Retina (tissue), 1 donor: ENCODE data around the gene KIAA1217.

Experiments used
- DNase-seq: peaks from one replicate; pipeline ENCODE4 v3.0.0-alpha.2; 2016

The KIAA1217 gene

DNA sequence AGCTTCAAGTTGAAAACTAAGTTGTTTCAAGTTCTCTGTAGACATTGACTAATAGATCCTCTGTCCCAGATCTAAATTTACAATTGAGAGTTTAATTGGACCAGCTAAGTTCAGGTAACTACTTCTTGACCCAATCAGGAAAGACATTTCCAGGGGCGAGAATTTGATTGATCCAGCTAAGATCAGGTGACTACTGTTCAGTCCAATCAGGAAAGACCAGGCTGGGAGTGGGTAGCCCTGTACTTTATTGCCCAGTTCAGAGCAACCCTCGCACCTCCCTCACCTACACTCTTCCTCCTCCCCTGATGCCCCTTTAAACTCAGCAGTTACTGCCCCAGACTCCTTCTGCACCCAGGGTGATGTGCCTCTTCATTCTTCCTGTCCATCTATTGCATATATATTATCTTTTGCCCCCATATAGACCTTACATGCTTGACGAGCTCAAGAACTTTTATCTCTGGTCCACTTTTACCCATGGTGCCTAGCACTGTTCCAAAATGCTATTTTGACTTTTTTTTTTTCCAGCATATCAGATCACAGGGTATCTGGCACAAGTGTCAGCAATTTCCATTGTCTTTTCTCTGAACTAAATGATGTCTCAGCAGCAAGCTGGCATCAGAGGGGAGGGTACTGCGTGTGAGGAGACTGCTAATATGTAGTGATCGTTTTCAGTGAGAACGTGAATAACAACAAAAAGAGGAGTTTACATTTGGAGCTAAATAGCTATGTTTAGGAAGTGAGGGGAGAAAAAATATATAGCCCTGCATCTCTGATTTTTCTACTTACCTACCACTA lies 169.4 kb downstream of the KIAA1217 start:
- DNase-seq = no peak

DNA sequence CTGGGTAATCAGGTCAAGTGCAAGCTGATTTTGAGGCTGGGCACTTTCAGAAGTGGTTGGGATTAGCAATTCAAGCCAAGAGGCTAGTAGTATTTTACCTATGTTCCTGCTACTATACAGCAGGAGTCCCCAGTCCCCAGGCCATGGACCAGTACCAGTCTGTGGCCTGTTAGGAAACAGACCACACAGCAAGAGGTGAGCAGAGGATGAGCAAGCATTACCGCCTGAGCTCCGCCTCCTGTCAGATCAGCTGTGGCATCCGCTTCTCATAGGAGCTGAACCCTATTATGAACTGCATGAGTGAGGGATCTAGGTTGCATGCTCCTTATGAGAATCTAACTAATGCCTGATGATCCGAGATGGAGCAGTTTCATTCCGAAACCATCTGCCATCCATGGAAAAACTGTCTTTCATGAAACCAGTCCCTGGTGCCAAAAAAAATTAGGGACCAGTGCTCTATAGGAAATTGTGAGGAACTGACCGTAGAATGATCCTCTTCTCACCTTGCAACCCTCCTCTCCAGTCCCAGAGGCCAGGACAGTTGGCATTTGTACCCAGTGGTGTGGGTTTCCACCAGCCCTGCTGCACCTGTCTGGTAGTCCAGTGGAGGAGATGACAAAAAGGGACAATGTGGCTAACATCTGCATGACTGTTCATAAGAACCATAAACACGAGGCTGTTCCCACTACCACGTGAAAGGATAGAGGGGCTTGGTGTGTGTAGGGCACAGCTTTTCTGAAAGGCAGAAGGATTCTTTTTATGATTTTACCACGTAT lies 172.5 kb downstream of the KIAA1217 start:
- DNase-seq = no peak

DNA sequence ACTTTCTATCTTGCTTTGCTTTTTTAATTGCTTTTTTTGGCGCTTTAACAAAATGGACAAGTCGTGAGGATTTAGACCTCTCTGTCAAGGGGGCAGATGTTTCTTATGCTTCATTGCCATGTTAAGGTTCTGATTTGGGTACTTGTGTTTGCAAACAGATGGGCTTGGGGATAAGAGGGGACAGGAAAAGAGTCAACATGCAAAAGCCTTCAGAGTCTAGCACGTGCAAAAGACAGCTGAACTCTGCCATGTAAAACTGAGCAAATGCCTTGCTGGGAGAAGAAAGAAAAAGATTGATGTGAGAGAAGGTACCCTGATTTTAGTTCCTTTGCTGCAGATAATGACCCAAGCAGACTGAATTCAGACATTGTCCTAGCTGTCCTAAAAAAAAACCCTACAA lies 173.1 kb downstream of the KIAA1217 start:
- DNase-seq = no peak

DNA sequence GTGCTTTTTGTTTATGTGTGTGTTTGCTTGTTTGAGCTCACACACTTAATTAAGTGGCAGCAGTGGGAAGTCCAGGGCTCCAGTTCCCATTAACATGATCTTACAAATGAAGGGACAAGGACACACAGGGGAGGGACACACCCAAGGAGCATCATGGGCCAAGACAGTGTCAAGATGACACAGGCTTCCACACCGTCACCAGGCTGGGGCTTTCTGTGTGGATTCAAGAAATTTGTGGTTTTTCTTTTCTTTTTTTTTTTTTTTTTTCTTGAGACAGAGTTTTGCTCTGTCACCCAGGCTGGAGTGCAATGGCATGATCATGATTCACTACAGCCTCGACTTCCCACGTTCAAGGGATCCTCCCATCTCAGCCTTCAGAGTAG lies 173.6 kb downstream of the KIAA1217 start:
- DNase-seq = no peak

DNA sequence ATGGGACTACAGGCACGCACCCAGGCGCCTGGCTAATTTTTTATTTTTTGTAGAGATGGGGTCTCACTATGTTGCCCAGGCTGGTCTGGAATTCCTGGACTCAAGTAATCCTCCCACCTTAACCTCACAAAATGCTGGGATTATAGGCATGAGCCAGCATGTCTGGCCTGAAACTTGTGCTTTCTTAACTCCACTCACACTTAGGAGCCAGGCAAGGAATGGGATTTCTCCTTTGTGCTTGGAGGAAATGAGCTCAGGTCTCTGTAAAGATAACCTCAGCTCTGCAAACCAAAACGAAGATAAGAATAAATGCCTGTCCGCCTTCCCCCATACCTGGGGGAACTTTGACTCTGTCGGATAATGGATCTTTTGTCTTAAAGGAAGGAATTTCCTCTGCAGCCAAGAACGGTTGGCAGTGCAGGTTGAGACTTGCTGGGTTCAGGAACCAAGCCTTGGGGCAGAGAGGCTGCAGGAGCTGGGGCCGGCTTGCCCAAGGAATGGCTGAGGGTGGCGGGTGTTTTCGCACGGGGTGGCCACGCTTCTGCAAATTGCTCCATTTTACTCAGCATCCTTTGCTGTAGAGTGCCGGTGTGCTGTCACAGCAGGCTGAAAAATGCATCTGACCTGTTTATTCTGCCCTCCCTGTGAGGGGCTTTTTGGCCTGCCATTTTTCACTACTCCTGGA lies 174.2 kb downstream of the KIAA1217 start:
- DNase-seq = no peak

DNA sequence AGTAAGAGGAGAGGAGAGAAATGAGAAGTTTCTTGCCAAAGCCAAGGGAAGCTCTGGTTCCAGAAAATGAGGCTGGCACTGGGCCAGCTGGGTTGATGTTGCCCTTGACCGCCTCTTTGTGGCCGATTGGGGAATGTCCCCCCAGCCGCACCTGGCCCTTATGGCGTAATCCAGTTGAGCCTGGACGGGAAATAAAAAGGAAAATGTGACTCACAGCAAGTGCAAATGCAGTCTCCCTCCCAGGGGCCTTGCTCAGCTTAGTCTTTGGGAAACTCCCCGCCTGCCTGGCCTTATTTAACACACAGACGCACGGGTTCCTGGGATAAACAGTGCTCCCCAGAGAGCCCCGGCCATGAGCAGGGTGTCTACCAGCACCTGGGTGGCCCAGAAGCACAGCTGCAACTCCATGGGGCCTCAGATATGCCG lies 174.8 kb downstream of the KIAA1217 start:
- peak; percentile 23 for DNase-seq

DNA sequence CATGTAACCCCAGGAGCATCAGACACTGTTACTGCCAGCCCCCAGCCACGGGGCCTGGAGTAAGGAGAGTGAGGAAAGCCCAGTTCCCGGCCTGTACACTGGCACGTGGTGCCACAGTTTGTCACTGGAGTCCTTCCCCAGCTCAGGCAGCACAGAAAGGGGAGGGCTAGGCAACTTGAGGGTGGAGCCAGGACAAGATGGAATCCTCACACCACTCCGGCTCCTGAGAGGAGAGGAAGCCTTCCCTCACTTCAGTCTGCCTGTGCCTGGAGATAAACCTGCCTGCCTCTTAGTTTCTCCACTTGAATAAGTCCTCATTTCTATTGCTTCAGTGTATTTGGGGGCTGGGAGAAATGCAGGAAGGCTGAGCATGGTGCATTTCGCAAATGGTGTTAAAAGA lies 176.0 kb downstream of the KIAA1217 start:
- DNase-seq = no peak

DNA sequence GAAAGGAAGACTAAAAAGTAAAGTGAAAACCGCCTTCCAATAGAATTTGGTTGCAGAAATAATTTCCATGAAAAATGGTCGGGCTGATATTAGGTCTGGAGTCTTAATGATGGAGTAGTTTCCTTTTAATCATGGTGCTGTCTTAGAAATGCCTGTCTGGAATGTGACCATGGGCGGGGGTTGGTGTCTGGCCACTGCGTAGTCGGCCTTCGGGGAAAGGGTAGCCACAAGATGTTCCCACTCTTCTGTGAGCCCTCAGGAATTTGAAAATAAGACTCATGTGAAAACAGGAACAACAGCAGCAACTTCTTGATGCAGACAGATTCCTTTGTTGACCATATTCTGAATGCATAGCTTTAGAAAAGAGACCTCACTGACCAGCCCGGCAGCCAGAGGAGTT lies 176.8 kb downstream of the KIAA1217 start:
- no peak for DNase-seq

DNA sequence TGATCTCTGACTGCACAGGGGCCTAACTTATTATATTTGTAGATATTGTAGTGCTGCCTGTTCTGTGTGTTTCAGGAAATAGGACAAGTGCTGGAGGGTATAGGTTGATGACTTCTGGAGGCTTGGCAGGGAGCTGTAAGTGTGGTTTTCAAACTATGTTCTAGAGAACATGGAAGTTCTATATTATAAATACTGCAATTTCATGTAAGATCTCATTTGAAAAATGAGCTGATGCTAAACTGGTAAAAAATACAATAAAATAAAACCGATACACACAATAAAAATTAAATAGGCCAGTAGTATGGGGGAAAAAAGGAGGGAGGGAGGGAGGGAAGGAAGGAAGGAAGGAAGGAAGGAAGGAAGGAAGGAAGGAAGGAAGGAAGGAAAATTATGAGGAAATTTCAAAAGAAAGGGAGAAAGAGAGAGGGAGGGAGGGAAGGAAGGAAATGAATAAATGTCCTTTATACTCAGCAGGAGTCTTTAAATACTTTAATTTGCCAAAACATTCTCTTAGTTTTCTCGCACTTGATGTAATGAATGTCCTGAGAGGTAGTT lies 181.3 kb downstream of the KIAA1217 start:
- DNase-seq = no peak

DNA sequence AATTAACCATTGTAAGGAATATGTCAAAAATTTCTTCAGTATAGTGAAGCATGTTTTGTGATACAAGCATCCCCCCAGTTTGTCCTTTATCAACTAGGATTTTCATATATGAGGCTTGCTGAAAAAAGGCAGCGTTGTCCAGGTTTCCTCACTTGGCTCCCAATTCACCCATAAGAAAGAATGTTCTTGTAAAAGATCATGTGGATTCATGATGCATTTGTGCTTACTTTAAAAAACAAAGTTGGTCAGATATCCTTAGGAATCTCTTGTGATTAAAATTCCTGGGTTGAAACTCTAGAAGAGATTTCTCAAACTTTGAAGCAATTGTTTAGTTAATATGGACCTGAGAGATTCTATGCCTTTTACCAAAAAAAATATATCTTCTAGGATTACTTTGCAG lies 181.8 kb downstream of the KIAA1217 start:
- no peak for DNase-seq

DNA sequence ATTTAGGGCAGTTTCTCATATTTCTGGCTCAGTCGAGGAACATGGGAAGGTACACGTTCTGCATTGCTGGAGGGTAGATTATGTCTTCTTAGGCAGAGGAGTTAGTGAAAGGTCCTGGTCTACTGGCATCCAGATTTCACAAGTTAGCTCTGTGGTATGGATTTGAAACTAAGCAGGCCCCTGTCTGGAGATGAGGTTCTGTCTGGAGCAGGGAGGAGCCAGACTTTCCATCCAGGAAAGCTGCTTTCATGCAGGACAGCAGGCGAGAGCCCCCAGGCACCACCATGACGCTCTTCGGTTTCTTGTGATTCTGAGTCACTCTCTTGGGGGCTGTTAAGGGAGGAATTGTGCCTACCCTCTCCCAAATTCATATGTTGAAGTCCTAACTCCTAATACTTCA lies 184.3 kb downstream of the KIAA1217 start:
- no peak for DNase-seq

DNA sequence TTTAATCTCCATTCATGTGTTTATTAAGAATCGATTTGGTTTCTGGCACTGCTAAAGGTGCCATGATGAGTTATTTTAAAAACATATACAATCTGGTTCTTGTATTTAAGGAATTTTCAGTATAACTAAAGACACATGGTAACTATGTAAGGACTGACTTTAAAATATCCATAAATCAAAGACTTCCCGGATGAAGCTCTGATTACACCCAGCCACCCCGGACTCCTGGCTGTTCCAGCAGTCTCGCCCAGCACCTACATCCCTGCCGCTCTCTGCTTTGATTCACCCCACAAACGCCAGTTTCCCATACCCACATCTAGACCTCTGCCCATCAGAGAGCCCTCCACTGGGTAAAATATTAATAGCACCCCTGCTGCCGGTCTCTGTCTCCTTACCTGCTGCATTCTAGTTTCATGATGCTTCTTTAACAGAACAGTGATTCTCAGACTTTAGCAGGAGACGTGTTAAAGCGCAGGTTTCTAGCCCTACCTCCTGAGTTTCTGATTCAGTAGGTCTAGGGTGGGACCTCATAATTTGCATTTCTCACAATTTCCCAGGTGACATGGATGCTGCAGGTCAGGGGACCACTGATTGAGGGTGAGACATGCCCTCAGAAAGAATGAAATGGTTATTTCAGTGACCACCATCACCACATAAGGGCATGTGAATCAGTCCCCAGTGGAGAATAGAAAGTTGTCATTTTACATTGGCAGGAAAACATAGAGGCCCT lies 185.7 kb downstream of the KIAA1217 start:
- no peak for DNase-seq

DNA sequence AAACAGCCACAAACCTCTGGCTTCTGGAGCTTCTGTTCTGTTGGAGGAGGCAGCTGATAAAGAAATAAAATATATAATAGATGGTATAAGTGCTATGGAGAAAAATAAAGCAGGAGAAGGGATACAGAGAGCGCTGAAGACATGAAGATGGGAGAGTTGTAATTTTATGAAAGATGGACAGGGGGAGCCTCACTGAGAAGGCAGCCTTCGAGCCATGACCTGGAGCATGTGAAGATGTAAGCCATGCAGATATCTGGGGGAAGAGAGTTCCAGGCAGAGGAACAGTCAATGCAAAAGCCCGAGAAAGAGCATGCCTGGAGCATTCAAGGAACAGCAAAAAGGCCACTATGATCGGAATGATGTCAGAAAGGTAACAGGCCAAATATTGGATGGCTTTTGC lies 187.5 kb downstream of the KIAA1217 start:
- DNase-seq = no peak

DNA sequence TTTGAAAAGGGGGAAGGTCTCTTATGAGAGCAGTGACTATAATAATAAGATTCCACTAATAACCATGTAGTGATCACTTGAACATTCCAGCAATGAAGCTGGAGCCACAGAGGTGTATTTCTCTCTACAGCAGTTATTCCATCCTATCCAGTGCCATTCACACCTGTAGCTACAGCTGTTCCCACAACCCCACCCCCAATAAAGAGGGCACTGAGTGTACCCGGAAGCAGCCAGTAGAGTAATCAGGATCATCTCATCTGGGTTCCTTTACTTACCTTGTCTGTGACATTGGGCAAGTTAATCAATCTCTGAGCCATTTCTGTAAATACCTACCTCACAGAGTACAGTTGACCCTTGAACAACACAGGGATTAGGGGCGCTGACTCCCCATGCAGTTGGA lies 188.7 kb downstream of the KIAA1217 start:
- DNase-seq = no peak

DNA sequence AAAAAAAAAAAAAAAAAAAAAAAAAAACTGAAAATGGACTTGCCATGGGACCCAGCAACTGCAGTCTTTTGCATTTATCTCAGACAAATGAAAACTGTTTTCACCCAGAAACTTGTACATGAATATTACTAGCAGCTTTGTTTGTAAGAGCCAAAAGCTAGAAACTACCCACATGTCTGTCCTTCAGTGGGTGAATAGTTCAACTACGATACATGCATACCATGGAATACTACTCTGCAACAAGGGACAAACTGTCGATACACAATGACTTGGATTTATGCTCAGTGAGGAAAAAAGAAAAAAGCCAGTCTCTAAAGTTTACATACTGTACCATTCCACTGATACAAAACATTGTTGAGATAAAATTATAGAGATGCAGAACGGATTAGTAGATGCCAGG lies 195.6 kb downstream of the KIAA1217 start:
- DNase-seq = no peak

DNA sequence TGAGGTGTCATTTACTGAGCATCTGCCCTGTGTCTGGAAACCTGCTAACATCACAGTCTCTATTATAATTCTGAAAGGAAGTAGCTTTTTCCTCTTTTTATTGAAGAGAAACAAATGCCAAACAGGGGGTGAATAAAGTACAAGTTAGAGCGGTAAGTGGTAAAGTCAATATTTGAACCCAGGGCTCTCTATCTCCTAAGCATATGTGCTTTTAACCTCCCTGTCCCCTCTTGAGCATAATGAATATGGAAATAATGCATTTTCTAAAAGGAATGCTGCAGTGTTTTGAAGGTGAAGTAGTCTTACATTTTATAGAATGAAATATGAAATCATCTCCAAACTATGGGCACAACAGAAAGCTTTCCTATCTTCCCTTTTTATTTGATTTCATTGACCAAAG lies 196.7 kb downstream of the KIAA1217 start:
- no peak for DNase-seq

DNA sequence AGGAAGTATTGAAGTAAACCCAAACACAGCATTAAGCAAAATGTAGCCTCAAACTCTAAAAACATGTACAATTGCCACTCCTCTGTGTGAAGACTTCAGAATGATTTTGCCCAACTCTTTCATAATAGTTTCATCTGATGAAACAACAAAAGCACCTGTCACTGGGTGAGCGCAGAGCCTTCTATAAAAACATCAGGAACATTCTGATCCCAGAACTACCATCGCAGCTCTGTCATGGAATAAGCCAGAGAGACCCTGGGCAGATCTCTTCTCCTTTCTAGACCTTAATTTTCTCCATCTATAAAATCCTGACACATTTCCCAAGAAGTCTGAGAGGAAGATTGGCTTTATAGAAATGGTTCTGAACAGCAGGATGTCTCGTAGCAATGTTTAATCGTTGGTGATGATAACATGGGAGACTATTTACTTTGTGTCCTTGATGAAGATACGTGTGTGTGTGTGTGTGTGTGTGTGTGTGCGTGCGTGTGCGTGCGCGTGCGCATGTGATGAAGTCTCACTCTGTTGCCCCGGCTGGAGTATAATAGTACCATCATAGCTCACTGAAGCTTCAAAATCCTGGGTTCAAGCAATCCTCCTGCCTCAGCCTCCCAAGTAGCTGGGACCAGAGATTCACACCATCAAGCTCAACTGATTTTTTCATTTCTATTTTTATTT lies 198.0 kb downstream of the KIAA1217 start:
- DNase-seq = no peak

DNA sequence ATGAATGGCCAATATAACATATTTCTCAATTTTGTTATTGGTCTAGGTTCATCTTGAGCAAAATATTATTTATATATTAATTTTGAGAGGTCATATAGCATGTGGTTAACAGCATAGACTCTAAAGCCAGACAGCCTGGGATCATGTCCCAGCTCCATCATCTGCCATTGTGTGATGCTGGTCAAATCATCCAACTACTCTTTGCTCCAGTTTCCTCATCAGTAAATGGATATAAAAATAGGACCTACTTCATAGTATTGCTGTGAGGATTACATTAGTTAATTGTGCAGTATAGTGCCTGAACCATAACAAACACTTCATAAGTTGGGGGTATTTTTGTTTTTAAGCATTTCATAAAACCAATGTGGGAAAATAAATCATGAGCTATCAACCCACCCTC lies 199.0 kb downstream of the KIAA1217 start:
- DNase-seq = no peak

DNA sequence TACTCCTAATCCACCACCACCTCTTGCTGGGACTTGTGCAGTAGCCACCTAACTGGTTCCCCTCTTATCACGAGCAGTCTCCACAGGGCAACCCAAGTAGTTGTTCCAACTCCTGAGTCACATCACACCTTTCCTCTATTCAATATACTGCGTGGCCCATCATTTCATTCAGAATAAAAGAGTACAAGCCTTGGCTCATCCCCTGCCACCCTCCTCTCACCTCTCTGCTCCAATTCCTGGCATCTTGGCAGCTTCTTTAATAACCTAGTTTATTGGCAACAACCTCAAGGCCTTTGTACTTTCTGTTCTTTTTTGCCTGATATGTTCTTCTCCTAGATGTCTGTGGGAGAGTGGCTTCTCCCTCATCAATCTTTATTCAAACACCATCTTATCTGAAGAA lies 199.4 kb downstream of the KIAA1217 start:
- DNase-seq = no peak

DNA sequence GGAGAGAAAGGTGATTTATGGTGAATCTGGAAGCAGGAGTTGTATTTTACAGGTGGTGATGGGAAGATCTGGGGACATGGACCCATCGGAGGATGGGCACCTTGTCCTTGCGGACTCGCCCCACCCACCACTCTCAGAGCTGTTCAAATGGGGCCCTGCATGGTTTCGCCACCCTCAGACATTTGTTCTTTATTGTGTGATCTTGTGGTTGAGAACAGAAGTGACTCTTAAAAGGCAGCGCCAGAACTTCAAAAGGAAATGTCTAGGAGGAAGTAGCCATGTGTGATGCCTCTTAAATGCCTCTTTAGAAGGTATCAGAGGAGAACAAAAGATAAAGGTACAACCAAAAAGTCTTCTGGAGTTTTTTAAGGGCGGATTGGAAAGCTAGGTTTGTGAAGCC lies 205.7 kb downstream of the KIAA1217 start:
- DNase-seq = no peak

DNA sequence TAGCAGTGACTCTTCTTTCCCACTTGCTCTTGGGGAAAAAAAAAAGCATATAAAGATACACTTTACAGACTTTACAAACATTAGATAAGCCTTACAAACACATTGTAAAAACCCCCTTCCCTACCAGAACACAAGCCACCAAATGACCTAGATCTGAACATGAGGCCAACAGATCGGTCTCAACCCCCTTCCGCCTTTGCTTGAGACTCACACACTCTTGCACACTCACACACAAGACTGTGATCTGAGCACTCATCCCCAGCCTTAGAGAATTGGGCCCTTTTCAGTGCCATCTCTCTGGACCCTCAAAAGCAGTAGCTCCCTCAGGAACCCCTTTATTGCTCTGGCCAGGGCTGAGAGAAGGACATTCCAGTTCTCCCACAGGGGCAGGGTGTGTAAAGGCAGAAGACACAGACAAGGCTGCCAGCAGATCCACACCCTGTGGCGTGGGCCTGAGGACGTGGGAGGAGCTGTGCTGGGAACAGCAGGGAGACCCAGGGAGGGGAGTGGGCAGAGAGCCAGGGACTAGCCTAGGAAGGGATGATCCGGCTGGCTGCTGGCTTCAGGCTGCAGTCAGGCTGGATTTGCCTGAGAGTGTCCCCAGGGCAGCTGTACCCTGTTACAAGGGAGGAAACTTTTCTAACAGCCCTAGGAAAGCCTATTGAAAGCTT lies 206.7 kb downstream of the KIAA1217 start:
- DNase-seq = peak; percentile 31

DNA sequence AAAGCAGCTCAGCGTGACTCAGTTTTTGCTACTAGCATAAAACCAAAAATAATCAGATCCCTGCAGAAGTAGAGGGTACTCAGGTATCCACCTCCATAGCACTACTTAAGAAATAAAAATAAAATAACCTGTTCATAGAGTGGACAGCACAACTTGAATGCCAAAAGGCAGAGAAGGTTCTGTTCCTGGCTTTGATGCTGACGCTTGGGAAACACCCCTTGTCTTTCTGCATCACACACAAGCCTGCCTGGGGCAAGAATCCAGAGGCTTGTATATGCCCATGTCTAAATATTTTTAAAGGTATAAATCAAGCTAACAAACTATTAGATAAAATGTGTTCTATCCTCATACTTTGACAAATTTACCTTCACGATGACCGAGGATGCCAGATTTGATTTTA lies 207.3 kb downstream of the KIAA1217 start:
- DNase-seq = no peak
